Panc1 (cell line): Measurements from ENCODE around the gene CA10. TPM values are rescaled to one million over a fixed set of nuclear protein-coding genes. Genes with fewer than 3 reads are reported as not detected.

Experiments
- ATAC-seq: fragments of 200-7000 bp; cut with Tn5 transposase; 2 replicates; pipeline ENCODE4 v1.9.1; 2020; ENCODE audit warnings: mild to moderate bottlenecking, moderate library complexity
- BruUV-seq: library from RNA; stranded (reverse); fragments of 400-500 nt; replicated peaks from 2 replicates; lab custom pipeline; 2021; lab: Mats Ljungman, UMichigan
- CTCF ChIA-PET: fragments of 300-600 bp; sonication (Branson Sonifier 250); formaldehyde crosslinking; loops from one replicate; lab custom pipeline; 2022; ENCODE audit warnings: antibody characterized with exemption; lab: Charles Lee
- POLR2A ChIA-PET: fragments of 300-600 bp; sonication (Branson Sonifier 250); formaldehyde crosslinking; loops from one replicate; lab custom pipeline; 2022; ENCODE audit warnings: antibody characterized with exemption; lab: Charles Lee
- DNase-seq: peaks from one replicate; pipeline ENCODE4 v3.0.0-alpha.2; 2010; ENCODE audit warnings: low read depth, low spot score
- H3K27ac ChIP-seq: 2 replicates; pipeline ENCODE4 v1.5.1; 2011; ENCODE audit warnings: mild to moderate bottlenecking, low read length, inconsistent platforms
- H3K27me3 ChIP-seq: fragments of 200-500 bp; sonication (Bioruptor generic); 2 replicates; pipeline ENCODE4 v1.6.0; 2014; ENCODE audit warnings: low read length, inconsistent platforms; ENCODE audit not compliant: control insufficient read depth, insufficient read depth
- H3K36me3 ChIP-seq: fragments of 200-500 bp; sonication (Bioruptor generic); 2 replicates; pipeline ENCODE4 v1.5.1; 2014; ENCODE audit warnings: inconsistent platforms, mild to moderate bottlenecking, low read length, moderate library complexity; ENCODE audit not compliant: control insufficient read depth, insufficient read depth
- H3K4me1 ChIP-seq: 2 replicates; pipeline ENCODE4 v1.5.1; 2011; ENCODE audit warnings: inconsistent platforms, mild to moderate bottlenecking, low read length, moderate library complexity; ENCODE audit not compliant: control insufficient read depth, insufficient read depth
- H3K4me3 ChIP-seq, 2 experiments: 2 replicates each; pipeline ENCODE4 v1.5.1; 2011 to 2012; ENCODE audit warnings: low read depth in 2 of 2, low read length in 2 of 2, mild to moderate bottlenecking in 2 of 2, inconsistent platforms in 1 of 2, moderate library complexity in 1 of 2
- H3K9me3 ChIP-seq: fragments of 200-500 bp; sonication (Bioruptor generic); 2 replicates; pipeline ENCODE4 v1.5.1; 2014; ENCODE audit warnings: low read depth, mild to moderate bottlenecking, inconsistent platforms, low read length, moderate library complexity; ENCODE audit not compliant: control insufficient read depth, insufficient read depth
- CTCF ChIP-seq: fragments of 450-650 bp; IDR thresholded peaks from 2 replicates; pipeline ENCODE4 v1.5.1; 2017; ENCODE audit warnings: mild to moderate bottlenecking
- POLR2AphosphoS5 ChIP-seq: IDR thresholded peaks from 2 replicates; pipeline ENCODE4 v1.6.1; 2012; ENCODE audit warnings: mild to moderate bottlenecking, low read depth, low read length, moderate library complexity
- REST ChIP-seq, 2 experiments: IDR thresholded peaks; 2 replicates each; pipeline ENCODE4 v1.6.1; 2011 to 2012; ENCODE audit warnings: low read depth in 2 of 2, control low read depth in 1 of 2, low read length in 1 of 2, mild to moderate bottlenecking in 1 of 2, moderate library complexity in 1 of 2; ENCODE audit not compliant: insufficient read depth in 1 of 2
- SIN3A ChIP-seq: IDR thresholded peaks from 2 replicates; pipeline ENCODE4 v1.6.1; 2012; ENCODE audit warnings: low read depth, mild to moderate bottlenecking, low read length, moderate library complexity, borderline replicate concordance; ENCODE audit not compliant: insufficient read depth
- TCF7L2 ChIP-seq: IDR thresholded peaks from 2 replicates; pipeline ENCODE4 v1.6.1; 2011; ENCODE audit warnings: mild to moderate bottlenecking, low read depth, low read length, inconsistent platforms
- in situ Hi-C: cut with HindIII; loops from 2 replicates; pipeline ENCODE4 v1.10.0; 2016; ENCODE audit warnings: low sequenced_read_pairs, low pct_unique_long_range_greater_than_20kb
- intact Hi-C: fragments of 100-400 bp; cut with micrococcal nuclease; formaldehyde crosslinking; loops from one replicate; pipeline ENCODE4 v1.10.0; 2022; ENCODE audit not compliant: unreplicated experiment
- total RNA-seq: library from RNA; stranded (reverse); gene quantifications from one replicate; pipeline ENCODE4 v1.2.1, GENCODE V29; 2021; ENCODE audit not compliant: unreplicated experiment

Gene CA10
- total RNA-seq, 1 experiment from 2014 or later = not detected

- ChIA-PET CTCF (no interaction called here), POLR2A (interaction anchor here (0.6 kb wide), 1 partner anchor 73 kb away, joined by 8 read pairs; no protein-coding TSS in a partner anchor)
- no peaks in the 10 kb centered on the region for H3K36me3 ChIP-seq
- intact Hi-C loops (no loop called here), in situ Hi-C loops (no loop called here)
- DNase-seq = no peak
- H3K27ac ChIP-seq = no peak overlapping the region
- TF ChIP-seq SIN3A (no peak), TCF7L2 (no peak), CTCF (no peak), REST (IDR thresholded peaks at IDR 0.05; ENCODE audit: insufficient read depth in 1 of 2, low read depth in 2 of 2, low read length in 1 of 2) (no peak)
- no peak for ATAC-seq
- H3K4me1 ChIP-seq = no peaks in the 10 kb centered on the region
- H3K9me3 ChIP-seq = no peaks in the 10 kb centered on the region
- no peak overlapping the region for H3K4me3 ChIP-seq
- BruUV-seq = no TSS peak
- H3K27me3 ChIP-seq = no peaks in the 10 kb centered on the region
Observed at GRCh38 chr17:51954232-51954765, 204.2 kb downstream of the CA10 start.

- no peak overlapping the region for H3K4me3 ChIP-seq
- CTCF ChIA-PET = interaction anchor here (0.7 kb wide), 1 partner anchor 10 kb away, joined by 3 read pairs; no protein-coding TSS in a partner anchor
- no peak overlapping the region for H3K27ac ChIP-seq
- ATAC-seq (no peak), DNase-seq (no peak)
- TF ChIP-seq POLR2AphosphoS5 (no peak), SIN3A (no peak), REST (IDR thresholded peaks at IDR 0.05; ENCODE audit: insufficient read depth in 1 of 2, low read depth in 2 of 2, low read length in 1 of 2) (no peak), CTCF (no peak), TCF7L2 (no peak)
- H3K9me3 ChIP-seq = no peaks in the 10 kb centered on the region
- no peaks in the 10 kb centered on the region for H3K4me1 ChIP-seq
- POLR2A ChIA-PET = no interaction called here
- no peaks in the 10 kb centered on the region for H3K36me3 ChIP-seq
- no TSS peak for BruUV-seq
- in situ Hi-C loops = no loop called here
- intact Hi-C loops = no loop called here
- no peaks in the 10 kb centered on the region for H3K27me3 ChIP-seq
Observed at GRCh38 chr17:51951741-51952140, 206.8 kb downstream of the CA10 start.
